K562 (cell line): ENCODE measurements around the gene UBE2S. TPM values are rescaled to one million over a fixed set of nuclear protein-coding genes. Genes with fewer than 3 reads are reported as not detected.

Source experiments
- ARID4B ChIP-seq: sonication (generic); formaldehyde crosslinking; IDR thresholded peaks from 2 replicates; pipeline ENCODE4 v1.8.0; 2022; ENCODE audit warnings: mild to moderate bottlenecking, missing genetic modification reagents
- BRCA1 ChIP-seq, 2 experiments: fragments of 450-650 bp in 1 of 2; sonication (generic) in 1 of 2; formaldehyde crosslinking in 1 of 2; IDR thresholded peaks; 2 replicates each; pipeline versions ENCODE4 v1.5.0 to v1.6.1; 2017 to 2020; ENCODE audit warnings: mild to moderate bottlenecking in 1 of 2, missing genetic modification reagents in 1 of 2
- CCNT2 ChIP-seq: IDR thresholded peaks from 2 replicates; pipeline ENCODE4 v1.6.1; 2011; ENCODE audit warnings: borderline replicate concordance, low read depth, mild to moderate bottlenecking, moderate library complexity, mixed read lengths, low read length; ENCODE audit not compliant: insufficient read length; ENCODE audit errors: extremely low read depth
- MAZ ChIP-seq, 2 experiments: fragments of 450-650 bp in 1 of 2; sonication (generic) in 1 of 2; formaldehyde crosslinking; IDR thresholded peaks in 1 of 2; conservative IDR thresholded peaks in 1 of 2; 2 replicates each; pipeline versions ENCODE4 v1.4.0 to v1.5.0; 2020; ENCODE audit warnings: mild to moderate bottlenecking in 1 of 2, missing genetic modification reagents in 1 of 2
- NFRKB ChIP-seq: fragments of 450-650 bp; IDR thresholded peaks from 2 replicates; pipeline ENCODE4 v1.6.1; 2016; ENCODE audit warnings: low read depth
- PREB ChIP-seq: sonication (generic); formaldehyde crosslinking; IDR thresholded peaks from 2 replicates; pipeline ENCODE4 v1.8.1; 2023; ENCODE audit warnings: mild to moderate bottlenecking, missing genetic modification reagents
- RBM25 ChIP-seq: fragments of 200-400 bp; formaldehyde crosslinking; IDR thresholded peaks from 2 replicates; pipeline ENCODE4 v1.6.1; 2018; ENCODE audit warnings: low read length, low read depth, moderate library complexity; ENCODE audit not compliant: severe bottlenecking
- SIX5 ChIP-seq, 2 experiments: IDR thresholded peaks; 2 replicates each; pipeline ENCODE4 v1.6.1; 2011; ENCODE audit warnings: low read length in 2 of 2, borderline replicate concordance in 1 of 2, low read depth in 1 of 2, mild to moderate bottlenecking in 1 of 2, moderate library complexity in 1 of 2; ENCODE audit not compliant: insufficient read depth in 1 of 2
- SMAD3 ChIP-seq: fragments of 450-650 bp; formaldehyde crosslinking; conservative IDR thresholded peaks from 2 replicates; pipeline ENCODE4 v1.4.0; 2020; ENCODE audit warnings: mild to moderate bottlenecking
- SPI1 ChIP-seq: IDR thresholded peaks from 2 replicates; pipeline ENCODE4 v1.6.1; 2011; ENCODE audit warnings: low read depth, low read length, control low read depth, borderline replicate concordance
- STAT5A ChIP-seq: IDR thresholded peaks from 2 replicates; pipeline ENCODE4 v1.6.1; 2012; ENCODE audit warnings: low read length, inconsistent platforms, borderline replicate concordance
- THAP12 ChIP-seq: fragments of 250-450 bp; sonication (Bioruptor Pico); IDR thresholded peaks from 2 replicates; pipeline ENCODE4 v1.9.0; 2021; ENCODE audit warnings: mild to moderate bottlenecking, inconsistent platforms
- ZC3H8 ChIP-seq: fragments of 450-650 bp; IDR thresholded peaks from 2 replicates; pipeline ENCODE4 v1.6.1; 2017
- ZNF146 ChIP-seq: IDR thresholded peaks from one replicate; pipeline ENCODE4 v1.6.1; 2018; ENCODE audit warnings: missing compliant biosample characterization; ENCODE audit not compliant: unreplicated experiment
- ZNF174 ChIP-seq: fragments of 250-450 bp; sonication (Bioruptor Pico); IDR thresholded peaks from 2 replicates; pipeline ENCODE4 v1.4.0; 2020; ENCODE audit warnings: mild to moderate bottlenecking
- ZNF212 ChIP-seq: fragments of 450-650 bp; formaldehyde crosslinking; IDR thresholded peaks from 2 replicates; pipeline ENCODE4 v1.4.0; 2020; ENCODE audit warnings: mild to moderate bottlenecking
- ZNF232 ChIP-seq: sonication (generic); formaldehyde crosslinking; IDR thresholded peaks from 2 replicates; pipeline ENCODE4 v1.8.0; 2022; ENCODE audit warnings: mild to moderate bottlenecking, missing genetic modification reagents
- ZNF583 ChIP-seq: fragments of 250-450 bp; sonication (Bioruptor Pico); IDR thresholded peaks from 2 replicates; pipeline ENCODE4 v1.4.0; 2020
- ZNF584 ChIP-seq: fragments of 200-800 bp; sonication (Bioruptor generic); IDR thresholded peaks from 2 replicates; pipeline ENCODE4 v1.6.1; 2016; ENCODE audit warnings: low read depth, mild to moderate bottlenecking, missing genetic modification characterization, missing compliant biosample characterization
- ZNF778 ChIP-seq: fragments of 450-650 bp; formaldehyde crosslinking; IDR thresholded peaks from 2 replicates; pipeline ENCODE4 v1.4.0; 2020; ENCODE audit warnings: mild to moderate bottlenecking, moderate library complexity
- polyA plus RNA-seq, 8 experiments: library from polyadenylated mRNA; depleted of rRNA in 4 of 8; stranded (reverse) in 5 of 8; unstranded in 3 of 8; fragments of >200 nt; fragmentation: Nextera tagmentation in 2 of 8; fragmentation: Illumina TruSeq in 1 of 8; extraction: Ambion mirVana in 2 of 8; extraction: Trizol in 1 of 8; gene quantifications; 2 replicates each; pipeline versions ENCODE4 v1.2.1 to v1.2.3, GENCODE V29; 2011 to 2014; ENCODE audit warnings: inconsistent platforms in 1 of 8, missing spikeins in 1 of 8
- total RNA-seq, 7 experiments: library from RNA; depleted of rRNA in 6 of 7; stranded (reverse); fragments of >200 nt in 6 of 7; fragmentation: Illumina TruSeq in 2 of 7; extraction: Trizol in 2 of 7; gene quantifications; 2 replicates each; pipeline versions ENCODE4 v1.2.1 to v1.2.3, GENCODE V29; 2011 to 2021; ENCODE audit warnings: low replicate concordance in 1 of 7

Gene UBE2S
- total and polyA plus RNA-seq, 9 of the 15 experiments (the other 6 are each of a cell fraction or from before 2014, with no cell fraction given): 1.5 to 1,305 (median 157) TPM

GRCh38 chr19:55384131-55384919 is 23.3 kb downstream of the UBE2S start, which contains the start of gene TMEM238 (continued):
- TF ChIP-seq RBM25 (no peak), ZC3H8 (no peak), ZNF174 (CRISPR knock-in tag) (no peak), ARID4B (0 out of 2 replicates have a peak, but pooled peaks have one; percentile 24), THAP12 (CRISPR knock-in tag) (0 out of 2 replicates have a peak, but pooled peaks have one; percentile 3), SMAD3 (CRISPR knock-in tag) (no peak), ZNF212 (CRISPR knock-in tag) (no peak), SIX5 (IDR thresholded peaks at IDR 0.05; ENCODE audit: borderline replicate concordance in 1 of 2, insufficient read depth in 1 of 2, low read depth in 1 of 2, low read length in 2 of 2) (no peak), NFRKB (peak; percentile 59; the same call in 1 of the 2 replicates), ZNF232 (CRISPR knock-in tag) (0 out of 2 replicates have a peak, but pooled peaks have one; percentile 54), ZNF584 (CRISPR knock-in tag) (no peak), ZNF583 (CRISPR knock-in tag) (no peak), ZNF778 (CRISPR knock-in tag) (no peak), MAZ (CRISPR knock-in tag; conservative IDR thresholded peaks at IDR 0.05 in 1 of 2, IDR thresholded peaks at IDR 0.05 in 1 of 2) (peak in 1 of 2 experiments; percentile 26; a peak in 1 of 4 replicates), SPI1 (no peak), ZNF146 (CRISPR knock-in tag) (no peak), CCNT2 (peak; percentile 12), BRCA1 (IDR thresholded peaks at IDR 0.05) (no peak), BRCA1 (CRISPR knock-in tag; IDR thresholded peaks at IDR 0.05) (no peak), PREB (CRISPR knock-in tag) (0 out of 2 replicates have a peak, but pooled peaks have one; percentile 20), STAT5A (no peak)
